Body of pancreas (tissue), 4 donors: ENCODE measurements around the gene STIM2.

Experiments
- POLR2A ChIP-seq, 3 donors: fragments of 450-650 bp; IDR thresholded peaks; one replicate each; pipeline ENCODE4 v1.6.1; 2016; ENCODE audit warnings: antibody characterized with exemption in 3 of 3, mild to moderate bottlenecking in 2 of 3
- TF ChIP-seq, protein P1 (sequence below), 7 experiments: fragments of 450-650 bp in 4 of 7; fragments of 200-600 bp in 3 of 7; sonication (generic) in 3 of 7; IDR thresholded peaks; one replicate each; pipeline ENCODE4 v1.5.1; 2016 to 2019; ENCODE audit warnings: antibody characterized with exemption in 7 of 7

DNA sequence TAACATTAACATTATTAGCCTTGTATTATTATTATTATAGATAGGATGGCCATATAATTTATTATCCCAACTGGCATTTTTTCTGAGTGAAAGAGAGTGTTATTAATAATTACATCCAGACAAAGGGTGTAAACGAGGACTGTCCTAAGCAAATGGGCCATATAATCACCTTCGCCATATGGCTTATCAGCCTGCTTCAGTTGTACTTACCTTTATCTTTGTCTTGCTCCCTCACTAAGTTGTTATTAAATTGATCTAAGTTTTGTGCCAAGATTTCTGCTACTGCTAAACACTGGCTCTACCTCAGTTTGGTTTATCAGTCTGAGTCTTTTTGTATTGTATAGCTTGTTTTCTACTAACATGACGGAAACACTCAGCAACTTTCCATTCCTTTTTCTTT, 76.9 kb downstream of the STIM2 start:
- TF ChIP-seq, protein P1, sequence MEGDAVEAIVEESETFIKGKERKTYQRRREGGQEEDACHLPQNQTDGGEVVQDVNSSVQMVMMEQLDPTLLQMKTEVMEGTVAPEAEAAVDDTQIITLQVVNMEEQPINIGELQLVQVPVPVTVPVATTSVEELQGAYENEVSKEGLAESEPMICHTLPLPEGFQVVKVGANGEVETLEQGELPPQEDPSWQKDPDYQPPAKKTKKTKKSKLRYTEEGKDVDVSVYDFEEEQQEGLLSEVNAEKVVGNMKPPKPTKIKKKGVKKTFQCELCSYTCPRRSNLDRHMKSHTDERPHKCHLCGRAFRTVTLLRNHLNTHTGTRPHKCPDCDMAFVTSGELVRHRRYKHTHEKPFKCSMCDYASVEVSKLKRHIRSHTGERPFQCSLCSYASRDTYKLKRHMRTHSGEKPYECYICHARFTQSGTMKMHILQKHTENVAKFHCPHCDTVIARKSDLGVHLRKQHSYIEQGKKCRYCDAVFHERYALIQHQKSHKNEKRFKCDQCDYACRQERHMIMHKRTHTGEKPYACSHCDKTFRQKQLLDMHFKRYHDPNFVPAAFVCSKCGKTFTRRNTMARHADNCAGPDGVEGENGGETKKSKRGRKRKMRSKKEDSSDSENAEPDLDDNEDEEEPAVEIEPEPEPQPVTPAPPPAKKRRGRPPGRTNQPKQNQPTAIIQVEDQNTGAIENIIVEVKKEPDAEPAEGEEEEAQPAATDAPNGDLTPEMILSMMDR (IDR thresholded peaks at IDR 0.05) = no peak
- TF ChIP-seq POLR2A (IDR thresholded peaks at IDR 0.05) = no peak
